Measurements from ENCODE around the gene TPPP.
"Not testable (repeated sequence)": the region's sequence is repeated elsewhere in the genome, so short reads cannot be mapped to it uniquely, and the experiment has no call there.

TPPP gene

DNA sequence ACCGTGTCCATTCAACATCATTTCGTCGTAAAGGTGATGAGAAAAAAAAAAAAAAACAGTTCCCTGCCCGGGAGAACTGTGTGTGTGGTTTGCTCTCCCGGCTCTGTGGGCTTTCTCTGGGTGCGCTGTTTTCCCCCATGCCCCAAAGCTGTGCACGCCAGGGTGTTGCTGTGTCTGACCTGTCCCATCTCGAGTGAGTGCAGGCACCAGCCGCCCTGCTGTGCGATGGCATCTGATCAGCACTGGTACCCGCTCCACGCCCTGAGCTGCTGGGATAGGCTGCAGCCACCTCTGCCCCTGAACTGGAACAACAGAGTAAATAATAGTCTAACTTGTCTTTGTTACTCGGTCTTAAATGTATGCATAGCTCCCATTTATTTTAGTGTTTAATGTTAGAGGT, 47.7 kb downstream of the TPPP start:
- DNase-seq (ENCODE audit: low read depth, low spot score), result no peak

DNA sequence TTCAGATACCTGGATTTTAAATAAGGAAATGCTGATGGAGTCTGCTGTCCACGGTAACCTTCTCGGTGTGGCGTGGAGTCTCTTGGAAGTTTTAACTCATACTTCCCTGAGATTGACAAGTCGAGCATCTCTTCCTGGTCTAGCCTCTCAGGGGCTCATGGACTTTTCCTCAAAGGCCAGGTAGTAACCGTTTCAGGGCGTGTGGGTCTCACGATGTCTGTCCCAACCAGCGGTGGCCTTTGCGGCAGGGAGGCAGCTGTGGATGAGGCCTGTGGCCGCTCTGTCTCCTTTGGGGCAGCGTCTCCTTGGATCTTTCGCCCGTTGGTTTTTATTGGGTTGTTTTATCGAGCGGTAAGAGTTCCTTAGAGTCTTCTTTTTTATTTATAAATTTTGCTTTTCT, 48.2 kb downstream of the TPPP start:
- DNase-seq (ENCODE audit: low read depth, low spot score), result no peak

DNA sequence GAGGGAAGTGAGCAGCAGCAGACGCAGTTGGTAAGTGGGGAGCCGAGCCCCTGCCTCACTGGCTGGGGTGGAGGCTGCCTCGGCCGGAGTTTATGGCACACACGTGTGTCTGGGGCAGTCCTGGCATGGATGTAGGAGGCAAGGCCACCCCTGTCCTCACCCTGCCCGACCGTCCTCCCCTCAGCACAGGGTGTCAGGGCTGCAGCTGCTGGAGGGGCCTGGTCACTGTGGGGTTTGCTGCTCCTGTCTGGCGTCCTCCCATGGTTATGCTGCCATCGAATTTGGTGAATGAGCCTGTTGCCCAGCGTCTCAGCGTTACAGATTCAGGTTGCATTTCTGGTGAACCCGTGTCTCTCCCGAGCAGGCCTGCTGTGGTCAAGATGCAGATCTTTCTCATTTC, 48.6 kb downstream of the TPPP start:
- DNase-seq (ENCODE audit: low read depth, low spot score), result no peak

GRCh38 chr5:643811-644271, 49.3 kb downstream of the TPPP start:
- DNase-seq (ENCODE audit: low read depth, low spot score), result no peak

- no peak for DNase-seq (ENCODE audit: low read depth, low spot score)
Measured at GRCh38 chr5:643351-643801, 49.8 kb downstream of the TPPP start.

- DNase-seq (ENCODE audit: low read depth, low spot score), result no peak
Measured at GRCh38 chr5:642481-642880, 50.7 kb downstream of the TPPP start.

DNA sequence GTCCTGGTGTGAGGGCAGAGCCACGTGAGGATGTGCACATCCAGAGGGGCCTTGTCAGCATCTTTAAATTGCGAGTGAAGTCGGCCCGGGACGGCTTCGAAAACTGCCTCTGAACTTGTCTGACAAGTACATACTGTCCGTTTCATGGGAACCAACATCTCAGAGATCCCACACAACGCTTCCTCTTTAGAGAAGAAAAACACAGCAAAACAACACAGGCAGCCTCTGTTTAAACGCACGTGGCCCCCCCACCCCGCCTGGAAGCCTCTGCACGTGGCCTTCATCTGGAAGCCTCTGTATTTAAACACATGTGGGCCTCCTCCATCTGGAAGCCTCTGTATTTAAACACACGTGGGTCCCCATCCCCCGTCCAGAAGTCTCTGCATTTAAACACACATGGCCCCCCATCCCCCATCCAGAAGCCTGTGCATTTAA, 51.8 kb downstream of the TPPP start:
- no peak for DNase-seq (ENCODE audit: low read depth, low spot score)

DNA sequence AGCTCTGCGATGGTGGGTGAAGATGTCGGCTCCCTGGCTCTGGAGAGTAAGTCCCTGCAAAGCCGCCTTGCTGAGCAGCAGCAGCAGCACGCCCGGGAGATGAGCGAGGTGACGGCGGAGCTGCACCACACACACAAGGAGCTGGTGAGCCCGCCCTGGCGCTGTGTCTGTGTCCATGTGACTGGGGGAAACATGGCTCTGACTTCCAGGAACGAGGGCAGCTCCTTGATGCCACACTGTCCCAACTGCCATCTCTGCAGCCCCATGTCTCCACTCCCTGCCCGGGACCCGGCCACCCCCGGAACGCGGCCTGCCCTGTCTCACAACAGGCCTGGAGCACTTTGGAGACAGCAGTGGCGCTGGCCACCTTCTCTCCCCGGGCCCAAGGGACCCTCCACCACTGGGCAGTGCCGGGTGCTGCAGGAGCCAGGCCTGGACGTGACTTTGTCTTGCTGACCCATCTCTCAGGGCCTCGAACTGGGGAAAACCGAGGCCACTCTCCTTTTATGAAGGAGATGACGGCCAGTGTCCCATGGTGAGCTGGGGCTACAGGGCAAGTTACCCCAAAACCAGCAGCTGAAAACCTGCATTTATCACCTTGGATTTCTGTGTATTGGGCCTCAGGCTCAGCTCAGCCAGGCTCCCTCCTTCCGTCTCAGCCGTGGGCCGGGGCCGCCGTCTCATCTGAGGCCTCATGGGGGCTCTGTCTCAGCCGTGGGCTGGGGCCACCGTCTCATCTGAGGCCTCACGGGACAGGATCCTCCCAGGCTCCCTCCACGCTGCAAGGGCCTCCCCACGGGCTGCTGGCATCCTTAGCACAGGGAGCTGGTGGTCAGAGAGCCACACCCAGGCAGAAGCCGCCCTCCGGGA, 52.5 kb downstream of the TPPP start:
- no peak for DNase-seq (ENCODE audit: low read depth, low spot score)

DNA sequence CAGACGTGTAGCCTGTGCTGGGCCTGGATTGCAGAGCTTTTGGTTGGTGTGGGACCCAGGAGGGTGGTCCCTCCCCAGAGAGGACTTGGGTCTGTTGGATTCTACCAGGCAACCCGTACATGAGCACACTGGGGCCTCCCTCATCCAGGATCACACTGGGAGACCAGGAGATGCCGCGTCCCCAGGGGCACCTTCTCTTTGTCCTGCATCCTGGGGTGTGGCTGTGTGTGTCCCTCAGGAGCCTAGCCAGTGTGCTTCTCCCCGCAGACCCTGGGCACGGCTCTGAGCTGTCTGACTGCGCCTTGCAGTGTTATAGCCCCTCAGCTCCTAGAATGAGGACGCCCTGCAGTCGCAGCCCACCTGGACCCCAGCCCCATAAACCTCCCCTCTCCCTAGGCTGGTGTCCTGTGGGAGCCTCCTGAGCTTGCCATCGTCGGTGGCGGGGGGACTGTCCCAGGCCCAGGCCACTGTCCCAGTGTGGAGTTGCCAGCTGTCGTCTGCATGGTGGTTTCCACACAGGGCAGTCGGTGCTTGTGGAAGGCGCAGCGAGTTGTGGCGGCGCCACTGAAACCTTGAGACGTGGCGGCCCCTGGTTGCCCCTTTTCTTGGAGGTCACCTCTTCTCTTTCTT, 53.5 kb downstream of the TPPP start:
- DNase-seq (ENCODE audit: low read depth, low spot score), result no peak

- DNase-seq (ENCODE audit: low read depth, low spot score), result no peak
Measured at GRCh38 chr5:639253-639530, 54.0 kb downstream of the TPPP start.

DNA sequence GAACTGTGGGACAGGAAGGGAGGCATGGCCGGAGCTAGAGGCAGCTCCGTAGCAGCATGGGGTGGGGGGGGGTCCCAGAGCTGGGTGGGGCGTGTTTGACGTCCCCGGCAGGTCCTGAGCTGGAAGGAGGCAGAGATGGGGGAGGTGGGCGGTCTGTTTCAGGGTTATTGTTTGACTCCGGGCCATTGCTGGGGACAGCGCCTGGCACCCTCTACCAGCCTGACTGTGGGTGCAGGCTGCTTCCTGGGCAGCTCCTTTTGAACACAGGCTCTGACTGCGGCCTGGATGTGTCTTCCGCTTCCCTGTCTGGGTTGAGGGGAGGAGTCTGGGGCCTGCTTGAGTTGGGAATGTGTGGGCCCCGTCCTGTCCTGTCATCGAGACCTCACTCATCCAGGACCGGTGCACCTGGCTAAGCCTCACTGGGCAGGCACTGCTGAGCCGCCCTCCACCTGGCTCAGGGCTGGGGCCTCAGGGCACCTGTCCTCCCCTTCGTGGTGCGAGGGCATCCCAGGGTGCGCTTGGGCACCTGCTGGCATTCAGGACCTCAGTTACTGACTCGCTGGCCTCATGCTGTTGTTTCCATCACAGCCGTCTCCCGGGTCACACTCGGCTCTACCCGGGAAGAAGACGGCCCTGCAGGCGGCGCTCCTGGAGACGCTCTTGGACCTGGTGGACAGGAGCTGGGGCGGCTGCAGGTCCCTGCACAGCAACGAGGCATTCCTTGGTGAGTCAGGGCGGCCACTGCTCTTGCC, 54.5 kb downstream of the TPPP start:
- no peak for DNase-seq (ENCODE audit: low read depth, low spot score)

DNA sequence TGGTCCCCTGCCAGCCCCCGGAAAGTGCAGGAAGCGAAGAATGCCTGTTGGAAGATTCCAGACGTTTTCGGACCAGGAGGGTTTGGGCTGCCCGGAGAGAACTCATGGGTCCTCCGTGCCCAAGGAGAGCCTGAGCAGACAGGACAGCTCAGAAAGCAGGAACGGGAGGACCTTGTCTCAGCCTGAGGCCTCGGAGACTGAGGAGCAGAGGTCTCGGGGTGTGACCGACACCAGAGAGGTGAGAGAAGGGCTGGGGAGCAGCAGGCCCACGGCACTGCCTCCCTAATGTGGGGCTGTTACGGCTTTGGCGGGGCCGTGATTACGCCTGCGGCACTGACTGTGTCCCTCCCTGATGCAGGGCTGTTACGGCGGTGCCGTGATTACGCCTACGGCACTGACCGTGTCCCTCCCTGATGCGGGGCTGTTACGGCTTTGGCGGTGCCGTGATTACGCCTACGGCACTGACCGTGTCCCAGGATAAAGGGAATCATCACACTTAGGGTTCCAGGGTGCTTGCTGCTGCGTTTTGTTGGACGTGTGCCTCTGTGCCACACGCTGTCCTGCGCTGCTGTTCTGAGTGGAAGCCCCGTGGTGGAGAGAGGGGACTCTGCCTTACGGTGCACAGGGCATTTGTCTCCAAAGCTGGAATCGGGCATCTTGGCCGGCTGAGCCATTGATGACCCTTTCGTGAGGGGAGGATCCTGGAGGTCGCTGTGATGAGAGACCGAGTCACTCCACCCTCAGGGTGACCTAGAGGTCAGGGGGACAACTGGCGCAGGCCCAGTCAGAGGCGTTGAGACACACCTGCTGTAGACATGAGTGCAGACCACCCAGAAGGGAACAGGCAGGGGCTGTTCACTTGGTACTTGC, 55.3 kb downstream of the TPPP start:
- DNase-seq (ENCODE audit: low read depth, low spot score), result no peak

GRCh38 chr5:636951-637350, 56.2 kb downstream of the TPPP start:
- no peak for DNase-seq (ENCODE audit: low read depth, low spot score)

GRCh38 chr5:635306-636055, 57.7 kb downstream of the TPPP start:
- DNase-seq (ENCODE audit: low read depth, low spot score), result no peak

- DNase-seq (ENCODE audit: low read depth, low spot score), result no peak
Measured at GRCh38 chr5:634191-634590, 59.0 kb downstream of the TPPP start.

DNA sequence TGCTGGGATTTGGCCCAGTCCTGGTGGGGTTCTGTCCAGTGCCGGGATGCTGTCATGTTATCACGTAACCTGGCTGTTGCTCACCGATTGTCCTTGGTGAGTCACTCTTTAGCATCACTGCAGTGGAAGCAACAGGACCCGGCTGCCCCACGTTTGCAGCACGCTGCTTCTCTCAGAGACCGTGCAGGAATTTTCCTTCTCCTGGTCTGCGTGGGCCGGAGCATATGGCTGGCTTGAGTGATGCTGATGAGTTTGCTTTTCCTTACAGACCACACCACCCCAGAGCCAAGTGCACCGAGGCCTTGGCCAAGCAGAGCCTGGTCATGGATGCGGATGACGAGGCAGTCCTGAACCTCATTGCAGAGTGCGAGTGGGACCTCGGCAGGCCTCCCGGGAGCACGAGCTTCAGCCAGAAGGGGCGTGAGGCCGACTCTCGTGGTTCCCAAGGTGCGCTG, 59.6 kb downstream of the TPPP start:
- no peak for DNase-seq (ENCODE audit: low read depth, low spot score)

GRCh38 chr5:628351-629205, 64.6 kb downstream of the TPPP start:
- not testable (repeated sequence) for DNase-seq (ENCODE audit: low read depth, low spot score)

GRCh38 chr5:627840-628239, 65.3 kb downstream of the TPPP start:
- DNase-seq (ENCODE audit: low read depth, low spot score), result no peak

- no peak for DNase-seq (ENCODE audit: low read depth, low spot score)
Measured at GRCh38 chr5:626850-627249, 66.3 kb downstream of the TPPP start.

DNA sequence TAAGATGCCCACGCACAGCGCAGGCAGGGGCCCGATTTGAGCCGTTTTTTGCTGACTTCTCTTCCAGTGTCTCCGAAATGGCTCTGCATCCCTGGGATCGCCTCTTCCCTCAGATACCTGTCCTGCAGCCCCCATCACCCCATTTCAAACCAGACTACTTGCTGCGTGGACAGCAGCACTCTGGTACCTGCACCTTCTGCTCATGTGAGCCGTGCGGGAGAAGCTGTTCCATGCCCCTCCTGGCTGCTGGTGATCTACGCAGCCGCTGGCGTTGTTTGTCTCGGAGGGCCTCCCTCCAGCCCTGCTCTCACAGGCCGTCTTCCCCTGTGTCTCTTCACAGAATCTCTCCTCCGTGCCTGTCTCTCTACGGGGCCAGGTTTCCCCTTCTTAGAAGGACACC, 67.6 kb downstream of the TPPP start:
- DNase-seq (ENCODE audit: low read depth, low spot score), result no peak

Data from brain pericyte (primary cell).